CD4-positive, alpha-beta T cell treated with Interleukin-6 at 100 ng/mL for 8 hours (primary cell): ENCODE data around the gene ZGPAT.

Experiments
- DNase-seq: peaks from one replicate; pipeline ENCODE4 v3.0.0-alpha.2; 2020; ENCODE audit warnings: mixed read lengths, low spot score

Gene ZGPAT

GRCh38 chr20:63734111-63734945, 26.5 kb downstream of the ZGPAT start:
- DNase-seq: no peak

- DNase-seq: no peak
These were observed 27.4 kb downstream of the ZGPAT start for GRCh38 chr20:63734946-63735858.

DNA sequence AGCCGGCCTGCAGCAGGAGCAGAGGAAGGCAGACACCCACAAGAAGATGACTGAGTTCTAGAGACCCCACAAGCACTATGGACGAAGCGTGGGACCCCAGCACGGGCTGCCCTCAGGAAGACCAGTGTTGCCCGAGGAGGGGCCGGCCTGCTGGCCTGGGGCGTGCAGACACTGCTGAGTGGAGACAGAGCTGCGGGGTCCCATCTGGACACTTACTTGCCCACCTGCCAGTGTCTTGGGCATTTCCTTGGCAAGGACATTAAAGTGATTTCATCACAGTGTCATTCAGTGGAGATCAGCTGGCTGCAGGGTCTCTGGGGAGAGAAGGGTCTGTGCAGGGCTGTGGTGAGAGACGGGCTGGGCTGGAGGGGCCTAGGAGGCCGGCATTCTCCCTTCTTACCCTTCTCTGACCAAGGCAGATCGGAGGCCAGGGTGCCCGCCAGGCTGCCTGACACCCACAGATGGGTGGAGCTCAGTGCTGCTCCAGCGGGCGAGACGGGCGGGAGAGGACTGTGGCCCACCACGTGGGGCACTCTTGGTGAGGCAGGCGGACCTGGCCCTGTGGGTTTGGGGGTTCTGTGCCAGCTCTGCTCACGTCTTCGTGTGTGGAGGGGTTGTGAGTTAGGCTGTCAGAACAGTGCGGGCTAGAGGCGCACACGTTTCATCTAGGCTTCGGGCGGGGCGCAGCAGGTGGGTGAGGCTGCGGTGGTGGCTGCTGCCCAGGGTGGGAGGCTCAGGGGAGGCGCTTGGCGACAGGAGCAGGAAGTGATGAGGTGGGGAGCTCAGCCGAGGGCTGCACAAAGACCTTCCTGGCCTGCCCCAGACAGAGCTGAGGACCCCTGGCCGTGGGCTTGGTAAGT, 28.2 kb downstream of the ZGPAT start, which contains the start of gene LIME1:
Gene LIME1 (plus strand): TSS at position 806 of the 860 bp plus-strand sequence. CDS start 886 bp downstream, outside the sequence.
- peak; percentile 84 for DNase-seq

- peak; percentile 60 for DNase-seq
These were observed 29.3 kb downstream of the ZGPAT start for GRCh38 chr20:63736893-63737694.

DNA sequence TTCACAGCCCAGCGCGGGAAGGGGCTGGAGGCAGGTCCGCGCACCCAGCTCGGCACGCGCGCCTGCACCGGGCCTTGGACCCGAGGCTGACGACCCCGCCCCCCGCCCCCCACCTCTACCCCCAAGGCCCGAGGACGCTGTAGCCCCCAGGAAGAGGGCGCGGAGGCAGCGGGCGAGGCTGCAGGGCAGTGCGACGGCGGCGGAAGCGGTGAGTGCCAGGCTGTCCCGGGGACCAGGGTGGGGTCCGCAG, 29.8 kb downstream of the ZGPAT start:
- DNase-seq: no peak

DNA sequence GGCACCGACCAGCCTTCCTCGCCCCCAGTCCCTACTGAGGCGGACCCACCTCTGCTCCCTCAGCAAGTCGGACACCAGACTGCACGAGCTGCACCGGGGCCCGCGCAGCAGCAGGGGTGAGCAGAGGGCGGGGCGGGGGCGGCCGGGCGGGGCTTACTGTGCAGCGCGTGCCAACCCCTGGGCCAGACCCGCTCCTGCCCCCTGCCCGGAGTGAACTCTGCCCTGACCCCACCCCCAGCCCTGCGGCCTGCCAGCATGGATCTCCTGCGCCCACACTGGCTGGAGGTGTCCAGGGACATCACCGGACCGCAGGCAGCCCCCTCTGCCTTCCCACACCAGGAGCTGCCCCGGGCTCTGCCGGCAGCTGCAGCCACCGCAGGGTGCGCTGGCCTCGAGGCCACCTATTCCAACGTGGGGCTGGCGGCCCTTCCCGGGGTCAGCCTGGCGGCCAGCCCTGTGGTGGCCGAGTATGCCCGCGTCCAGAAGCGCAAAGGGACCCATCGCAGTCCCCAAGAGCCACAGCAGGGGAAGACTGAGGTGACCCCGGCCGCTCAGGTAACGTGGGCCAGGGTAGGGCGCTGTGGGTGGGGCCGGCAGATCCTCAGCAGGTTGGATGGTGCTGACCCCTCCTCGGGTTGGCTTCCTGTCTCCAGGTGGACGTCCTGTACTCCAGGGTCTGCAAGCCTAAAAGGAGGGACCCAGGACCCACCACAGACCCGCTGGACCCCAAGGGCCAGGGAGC, 30.3 kb downstream of the ZGPAT start:
- DNase-seq: peak; percentile 47

DNA sequence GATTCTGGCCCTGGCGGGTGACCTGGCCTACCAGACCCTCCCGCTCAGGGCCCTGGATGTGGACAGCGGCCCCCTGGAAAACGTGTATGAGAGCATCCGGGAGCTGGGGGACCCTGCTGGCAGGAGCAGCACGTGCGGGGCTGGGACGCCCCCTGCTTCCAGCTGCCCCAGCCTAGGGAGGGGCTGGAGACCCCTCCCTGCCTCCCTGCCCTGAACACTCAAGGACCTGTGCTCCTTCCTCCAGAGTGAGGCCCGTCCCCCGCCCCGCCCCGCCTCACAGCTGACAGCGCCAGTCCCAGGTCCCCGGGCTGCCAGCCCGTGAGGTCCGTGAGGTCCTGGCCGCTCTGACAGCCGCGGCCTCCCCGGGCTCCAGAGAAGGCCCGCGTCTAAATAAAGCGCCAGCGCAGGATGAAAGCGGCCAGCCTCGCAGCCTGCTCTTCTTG, 30.9 kb downstream of the ZGPAT start:
- no peak for DNase-seq

- peak; percentile 70 for DNase-seq
These were observed 31.6 kb downstream of the ZGPAT start, which contains the start of gene SLC2A4RG for GRCh38 chr20:63739130-63740069. Gene SLC2A4RG (plus strand): TSS chr20:63739776. CDS start chr20:63739913, 137 bp downstream.

- peak; percentile 58 for DNase-seq
These were observed 32.3 kb downstream of the ZGPAT start for GRCh38 chr20:63740070-63740626.

DNA sequence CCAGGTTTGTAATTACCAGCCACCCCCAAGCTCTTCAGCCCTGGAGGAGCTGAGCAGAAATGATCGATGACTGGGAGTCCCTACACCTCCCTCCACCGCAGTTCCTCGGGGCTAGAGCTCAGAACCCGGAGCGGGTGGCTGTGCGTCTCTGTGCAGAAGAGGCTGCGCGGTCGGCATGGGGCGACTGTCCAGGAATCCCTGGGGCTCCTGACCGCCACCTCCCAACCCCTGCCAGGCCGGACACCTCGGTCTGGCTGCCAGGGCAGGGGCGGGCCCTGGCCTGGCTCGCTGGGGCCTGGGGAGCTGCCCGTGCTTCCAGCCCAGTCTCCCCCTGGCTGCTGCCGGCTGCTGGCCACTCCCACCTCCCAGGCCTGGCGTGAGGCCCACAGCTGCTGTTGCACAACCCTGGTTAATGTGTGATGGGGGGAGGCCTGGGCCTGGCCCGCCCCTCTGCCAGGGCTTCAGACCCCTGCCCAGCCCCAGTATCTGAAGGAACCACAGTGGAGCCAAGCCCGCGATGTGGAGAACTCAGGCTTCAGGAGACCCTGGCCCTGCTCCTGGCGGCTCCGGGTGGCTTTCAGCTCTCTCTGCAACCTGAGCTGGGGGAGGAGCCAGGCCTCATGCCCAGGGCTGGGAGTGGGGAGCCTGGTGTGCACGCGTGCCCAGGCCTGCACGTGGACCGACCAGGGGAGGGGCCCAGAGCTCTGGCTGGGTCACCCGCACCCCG, 33.0 kb downstream of the ZGPAT start:
- DNase-seq: no peak

DNA sequence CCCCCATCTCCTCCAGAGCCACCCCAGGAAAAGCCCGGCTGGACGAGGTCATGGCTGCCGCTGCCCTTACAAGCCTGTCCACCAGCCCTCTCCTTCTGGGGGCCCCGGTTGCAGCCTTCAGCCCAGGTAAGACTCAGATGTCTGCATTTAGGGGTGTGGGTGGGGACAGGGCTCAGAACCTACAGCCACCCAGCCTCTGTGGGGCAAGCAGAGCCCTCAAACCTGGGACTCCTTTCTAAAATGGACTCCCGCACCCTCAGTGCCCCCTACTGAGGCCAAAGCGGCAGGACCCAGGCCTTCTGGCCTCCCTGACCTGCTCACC, 33.5 kb downstream of the ZGPAT start:
- no peak for DNase-seq

DNA sequence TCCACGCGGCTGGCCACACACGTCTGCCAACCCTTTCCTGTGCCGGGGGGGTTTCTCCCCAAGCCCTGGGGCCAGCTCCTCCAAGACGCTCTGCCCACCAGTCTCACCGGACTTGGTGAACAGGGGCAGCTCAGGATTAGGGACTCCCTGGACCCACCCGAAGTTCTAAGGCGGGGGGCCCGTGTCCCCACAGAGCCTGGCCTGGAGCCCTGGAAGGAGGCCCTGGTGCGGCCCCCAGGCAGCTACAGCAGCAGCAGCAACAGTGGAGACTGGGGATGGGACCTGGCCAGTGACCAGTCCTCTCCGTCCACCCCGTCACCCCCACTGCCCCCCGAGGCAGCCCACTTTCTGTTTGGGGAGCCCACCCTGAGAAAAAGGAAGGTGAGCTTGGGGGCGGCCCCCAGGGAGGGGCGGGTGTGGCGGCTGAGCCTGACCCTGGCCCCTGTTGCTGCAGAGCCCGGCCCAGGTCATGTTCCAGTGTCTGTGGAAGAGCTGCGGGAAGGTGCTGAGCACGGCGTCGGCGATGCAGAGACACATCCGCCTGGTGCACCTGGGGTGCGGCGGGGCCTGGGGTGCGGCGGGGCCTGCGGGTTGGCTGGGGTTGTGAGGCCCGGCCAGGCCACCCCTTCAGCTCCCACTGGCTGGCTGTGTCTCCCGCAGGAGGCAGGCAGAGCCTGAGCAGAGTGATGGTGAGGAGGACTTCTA, 34.0 kb downstream of the ZGPAT start:
- no peak for DNase-seq

GRCh38 chr20:63742381-63743024, 34.7 kb downstream of the ZGPAT start:
- no peak for DNase-seq

GRCh38 chr20:63743210-63743970, 35.6 kb downstream of the ZGPAT start:
- DNase-seq: no peak

DNA sequence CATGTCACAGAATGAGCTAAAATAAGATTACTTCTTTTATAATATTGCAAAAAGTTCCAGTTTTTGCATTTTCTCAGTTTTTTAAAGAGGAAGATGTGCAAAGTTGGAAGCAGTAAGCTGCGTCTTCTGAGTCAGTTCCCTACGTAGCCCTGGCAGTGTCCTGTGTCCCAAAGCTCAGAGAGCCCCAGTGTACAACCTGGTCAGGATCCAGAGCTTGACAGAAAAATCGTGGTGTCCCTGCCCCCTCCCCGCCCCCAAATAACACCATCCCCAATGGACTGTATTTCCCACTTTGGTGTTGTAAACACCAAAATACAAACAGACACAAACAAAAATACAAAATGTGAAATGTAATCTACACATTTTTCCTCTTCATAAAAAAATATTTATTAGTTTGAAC, 36.3 kb downstream of the ZGPAT start:
- DNase-seq: no peak
